HG02970 (cell line): ENCODE results near the gene TBXAS1.
A peak's percentile ranks its signal among the peaks of the same experiment; 100 is the strongest.

Source experiments
- ATAC-seq: cut with Tn5 transposase; IDR thresholded peaks from one replicate; pipeline ENCODE4 v1.9.1; 2021; ENCODE audit warnings: mild to moderate bottlenecking, moderate library complexity, moderate number of reproducible peaks; ENCODE audit not compliant: unreplicated experiment, low FRiP score

Gene TBXAS1

DNA sequence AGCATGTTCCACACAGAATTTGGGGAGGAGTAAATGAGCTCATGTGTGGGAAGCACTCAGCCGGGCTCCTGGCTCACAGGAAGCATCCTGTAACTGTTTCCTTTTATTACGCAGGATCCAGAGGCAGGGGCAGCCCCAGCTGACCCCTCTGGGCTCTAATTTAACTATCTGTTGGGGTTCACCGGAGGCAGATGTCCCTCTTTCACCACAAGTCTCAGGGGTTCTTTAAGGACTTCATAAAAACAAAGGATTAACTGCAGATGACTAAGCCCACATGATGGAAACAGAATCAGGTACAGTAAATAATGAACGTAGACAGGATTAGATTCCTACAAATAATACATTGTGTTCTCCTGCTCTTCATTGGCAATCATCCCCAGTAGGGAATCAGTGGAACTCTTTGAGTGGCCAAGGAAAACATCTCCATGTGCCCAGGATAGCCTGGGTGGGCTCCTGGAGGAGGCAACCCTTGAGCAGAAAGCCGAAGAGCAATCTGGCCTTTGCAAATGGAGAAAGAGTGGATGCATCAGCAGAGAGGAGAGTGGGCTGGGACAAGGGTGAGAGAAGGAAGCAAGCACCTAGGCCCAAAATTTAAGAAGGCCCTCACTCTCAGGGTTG, 24.6 kb downstream of the TBXAS1 start:
- no peak for ATAC-seq

DNA sequence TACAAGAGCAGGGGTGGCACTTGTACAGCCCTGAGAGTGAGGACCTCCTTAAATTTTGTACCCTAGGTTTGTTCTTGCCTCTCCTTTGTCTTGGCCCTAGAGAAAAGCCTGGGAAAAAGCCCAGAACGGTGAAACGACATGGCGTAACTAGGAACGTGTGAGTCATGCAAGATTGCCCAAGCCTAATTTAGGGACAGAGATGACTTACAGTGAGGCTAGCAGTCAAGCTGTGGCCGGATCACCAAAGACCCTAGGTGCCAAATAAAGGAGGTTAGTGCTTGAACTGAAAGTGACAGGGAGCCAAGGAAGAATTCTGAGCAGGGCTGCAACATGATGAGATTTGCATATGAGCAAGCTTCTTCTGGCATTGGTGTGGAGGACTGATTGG, 25.1 kb downstream of the TBXAS1 start:
- ATAC-seq = no peak

DNA sequence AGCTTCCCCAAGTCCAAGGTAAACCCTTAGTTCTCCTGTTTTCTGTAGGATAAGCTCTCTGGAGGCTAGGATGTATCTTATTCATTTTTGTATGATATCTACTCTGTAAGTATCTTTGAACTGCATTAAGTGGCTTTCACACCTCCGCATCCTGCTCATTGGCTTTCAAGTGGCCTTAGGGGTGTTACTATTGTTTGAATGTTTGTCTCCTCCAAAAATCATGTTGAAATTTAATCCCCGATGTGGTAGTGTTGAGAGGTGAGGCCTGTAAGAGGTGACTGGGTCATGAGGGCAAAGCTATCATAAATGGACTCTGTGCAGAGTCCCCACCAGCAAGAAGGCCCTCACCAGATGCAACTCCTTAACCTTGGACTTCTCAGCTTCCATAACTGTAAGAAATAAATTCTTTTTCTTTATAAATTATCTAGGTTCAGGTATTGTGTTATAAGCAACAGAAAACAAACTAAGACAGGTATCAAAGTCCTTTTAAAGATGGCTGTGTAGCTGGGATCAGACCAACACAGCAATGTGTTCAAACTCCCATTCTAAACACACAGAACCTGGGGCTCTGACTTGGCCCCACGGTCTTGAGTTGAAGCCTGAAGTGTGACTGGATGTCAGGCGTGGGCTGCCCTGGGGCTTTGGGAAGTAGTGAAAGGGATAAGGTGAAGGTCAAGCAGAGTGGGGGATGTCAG, 25.9 kb downstream of the TBXAS1 start:
- ATAC-seq = no peak

DNA sequence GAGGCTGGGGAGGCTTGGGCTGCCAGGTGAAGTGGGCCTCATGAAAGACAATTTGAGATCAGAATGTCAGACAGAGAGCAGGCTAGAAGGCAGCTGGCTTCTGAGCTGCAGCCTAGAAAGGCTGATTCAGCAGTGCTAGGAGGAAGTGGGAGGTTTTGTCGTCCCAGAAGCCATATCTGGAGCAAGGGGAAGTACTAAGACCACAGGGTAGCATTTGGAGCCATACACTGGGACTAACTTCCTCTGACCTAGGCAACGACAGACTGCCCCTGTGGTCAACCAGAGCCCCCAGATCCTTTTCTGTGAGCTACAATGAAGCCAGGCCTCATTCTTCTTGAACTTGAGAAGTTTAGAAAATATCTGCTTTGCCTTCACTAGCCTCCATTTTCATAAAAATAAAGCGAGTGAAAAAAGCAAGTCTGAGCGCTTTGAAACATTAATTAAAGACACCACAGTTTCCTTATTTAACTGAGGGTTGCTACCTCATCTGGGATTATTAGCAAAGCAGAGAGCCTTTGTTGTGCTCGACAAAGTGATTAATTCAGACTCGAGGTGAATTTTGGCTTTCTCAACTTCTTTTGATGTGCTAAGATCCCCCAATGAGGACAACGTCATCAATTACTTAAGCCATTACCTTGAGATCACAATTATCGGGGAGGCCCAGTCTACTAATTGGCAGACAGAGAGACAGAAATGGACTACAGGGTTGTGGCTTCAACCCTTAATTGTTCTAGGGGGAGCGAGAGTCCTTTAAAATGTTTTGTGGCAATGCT, 26.6 kb downstream of the TBXAS1 start:
- ATAC-seq = no peak

DNA sequence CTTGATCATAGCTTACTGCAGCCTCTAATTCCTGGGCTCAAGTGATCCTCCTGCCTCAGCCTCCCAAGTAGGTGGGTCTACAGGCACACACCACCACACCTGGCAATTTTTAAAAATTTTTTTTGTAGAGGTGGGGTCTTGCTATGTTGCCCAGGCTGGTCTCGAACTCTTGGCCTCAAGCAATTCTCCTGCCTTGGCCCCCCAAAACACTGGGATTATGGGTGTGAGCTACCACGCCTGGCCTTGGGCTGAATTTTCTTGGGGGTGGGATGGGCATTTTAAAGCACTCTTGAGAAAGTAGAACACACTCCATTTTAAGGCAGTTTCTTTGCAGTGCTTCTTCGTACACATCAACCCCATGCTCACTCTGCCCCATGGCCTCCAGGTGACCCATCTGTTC, 28.7 kb downstream of the TBXAS1 start:
- no peak for ATAC-seq

DNA sequence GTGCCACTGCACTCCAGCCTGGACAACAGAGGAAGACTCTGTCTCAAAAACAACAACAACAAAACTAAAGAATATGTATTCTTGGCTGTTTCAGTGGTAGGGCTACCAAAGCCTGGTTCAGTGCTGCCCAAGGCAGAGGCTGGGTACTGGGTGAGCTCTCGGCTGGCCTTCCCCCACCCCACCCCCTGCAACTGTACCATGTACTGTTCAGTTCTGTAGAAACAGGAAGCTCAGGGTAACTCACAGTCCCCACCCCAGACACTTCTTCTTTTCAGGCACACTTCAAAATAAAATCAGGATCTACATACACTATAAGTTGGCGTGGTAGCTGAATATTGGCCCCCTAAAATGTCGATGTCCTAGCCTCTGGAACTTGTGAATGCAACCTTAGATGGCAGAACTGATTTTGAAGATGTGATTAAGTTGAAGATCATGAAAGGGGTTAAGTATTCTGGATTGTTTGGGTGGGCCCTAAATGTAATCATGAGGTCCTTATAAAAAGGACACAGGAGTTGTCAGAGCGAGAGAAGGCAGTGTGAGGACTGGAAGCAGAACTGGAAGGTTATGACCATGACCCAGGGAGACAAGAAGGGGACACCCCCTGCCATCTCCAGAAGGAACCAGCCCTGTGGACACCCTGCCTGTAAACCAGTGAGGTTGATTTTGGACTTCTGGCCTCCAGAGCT, 31.2 kb downstream of the TBXAS1 start:
- no peak for ATAC-seq

DNA sequence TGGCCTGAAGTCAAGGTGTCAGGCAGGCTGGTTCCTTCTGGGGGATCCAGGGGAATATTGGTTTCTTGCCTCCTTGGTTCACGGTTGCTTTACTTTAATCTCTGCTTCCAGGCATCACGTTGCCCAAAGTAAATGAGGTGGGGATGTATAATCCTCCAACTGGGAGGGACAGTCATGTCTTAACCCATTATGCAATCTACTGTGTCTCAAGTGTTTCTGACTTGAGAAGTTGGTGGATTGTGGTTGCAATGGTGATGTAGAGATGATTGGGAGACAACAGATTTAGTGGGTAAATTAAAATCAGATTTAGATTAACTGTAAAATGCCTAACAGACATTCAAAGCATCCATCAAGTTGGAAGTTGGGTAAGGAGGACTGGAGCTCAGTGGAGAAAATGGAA, 32.7 kb downstream of the TBXAS1 start:
- no peak for ATAC-seq

DNA sequence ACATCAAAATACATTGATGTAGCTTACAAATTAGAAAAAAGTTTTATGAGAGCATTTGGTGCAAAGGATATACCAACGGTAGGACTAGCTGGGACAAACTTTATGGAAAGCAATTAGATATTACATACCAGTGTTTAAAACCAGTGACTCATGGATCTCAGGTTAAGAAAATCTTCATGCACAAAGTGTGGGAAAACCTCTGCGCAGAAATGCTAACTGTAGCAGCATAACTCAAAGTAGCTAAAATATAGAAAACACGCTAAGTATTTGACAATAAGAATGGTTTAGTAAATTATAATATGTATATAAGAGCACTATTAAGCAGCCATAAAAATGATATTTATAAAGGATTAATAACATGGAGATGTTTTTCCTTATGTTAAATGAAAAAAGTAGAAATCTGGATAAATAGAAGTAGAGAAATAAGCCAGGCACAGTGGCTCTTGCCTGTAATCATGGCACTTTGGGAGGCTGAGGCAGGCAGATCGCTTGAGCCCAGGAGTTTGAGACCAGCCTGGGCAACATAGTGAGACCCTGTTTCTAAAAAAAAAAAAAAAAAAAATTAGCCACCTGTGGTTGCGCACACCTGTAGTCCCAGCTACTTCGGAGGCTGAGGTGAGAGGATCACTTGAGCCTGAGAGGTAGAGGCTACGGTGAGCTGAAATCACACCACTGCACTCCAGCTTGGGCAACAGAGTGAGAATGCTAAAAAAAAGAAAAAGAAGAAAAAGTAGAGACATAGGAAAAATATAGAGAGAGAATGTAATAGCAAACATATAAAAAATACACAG, 37.2 kb downstream of the TBXAS1 start:
- no peak for ATAC-seq

DNA sequence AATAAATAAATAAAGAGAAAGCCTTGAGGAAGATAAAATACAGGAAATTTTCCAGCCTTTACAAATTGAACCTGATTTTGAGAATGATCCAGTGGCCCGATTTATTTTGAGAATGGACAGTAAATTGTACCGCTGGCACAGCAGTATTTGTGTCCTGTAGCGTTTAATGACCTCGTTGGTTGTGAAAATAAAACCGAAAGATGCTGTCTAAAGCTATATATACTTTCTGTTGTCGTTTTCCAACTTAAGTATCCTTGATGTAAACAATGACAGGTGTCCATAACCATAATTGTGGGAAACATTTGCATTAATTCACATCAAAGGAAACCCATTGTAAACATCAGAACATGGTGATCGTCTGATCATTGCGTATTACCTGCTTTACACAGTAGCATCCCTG, 38.8 kb downstream of the TBXAS1 start:
- ATAC-seq = no peak

DNA sequence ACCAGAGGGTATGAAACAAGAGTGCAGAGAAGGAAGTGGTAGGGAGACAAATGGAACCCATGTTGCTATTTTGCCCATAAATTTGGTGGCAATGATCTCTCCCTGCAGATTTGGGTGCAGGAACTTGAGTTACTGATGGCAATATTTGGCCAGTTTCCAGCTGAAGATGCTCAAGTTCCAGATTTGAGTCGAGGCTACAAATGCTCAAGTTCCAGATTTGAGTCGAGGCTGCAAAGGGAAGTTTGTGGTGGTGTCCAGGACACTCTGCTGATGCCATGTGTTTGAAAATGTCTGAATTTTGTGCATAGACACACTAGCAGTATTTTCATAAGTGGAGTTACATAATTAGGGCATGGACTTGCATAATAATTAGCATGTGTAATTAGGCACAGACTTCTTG, 40.8 kb downstream of the TBXAS1 start:
- ATAC-seq = no peak

DNA sequence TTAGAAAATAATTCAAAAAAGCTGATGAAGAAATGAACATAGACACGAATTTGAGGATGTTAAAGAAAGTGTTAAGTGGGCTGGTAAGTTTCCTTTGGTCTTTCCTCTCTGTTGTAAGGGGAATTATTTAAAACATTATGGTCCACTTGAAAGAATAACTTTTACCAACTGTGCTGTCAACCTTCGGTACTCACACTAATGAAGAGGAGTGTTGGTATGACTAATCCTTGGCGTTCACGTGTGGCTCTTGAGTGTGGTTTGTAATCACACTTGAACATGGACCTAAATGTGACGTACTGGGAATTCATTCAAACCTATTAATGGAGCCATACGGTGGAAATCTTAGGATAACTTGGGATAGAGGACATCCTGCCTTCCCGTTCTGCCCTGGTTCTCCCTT, 41.3 kb downstream of the TBXAS1 start:
- no peak for ATAC-seq

DNA sequence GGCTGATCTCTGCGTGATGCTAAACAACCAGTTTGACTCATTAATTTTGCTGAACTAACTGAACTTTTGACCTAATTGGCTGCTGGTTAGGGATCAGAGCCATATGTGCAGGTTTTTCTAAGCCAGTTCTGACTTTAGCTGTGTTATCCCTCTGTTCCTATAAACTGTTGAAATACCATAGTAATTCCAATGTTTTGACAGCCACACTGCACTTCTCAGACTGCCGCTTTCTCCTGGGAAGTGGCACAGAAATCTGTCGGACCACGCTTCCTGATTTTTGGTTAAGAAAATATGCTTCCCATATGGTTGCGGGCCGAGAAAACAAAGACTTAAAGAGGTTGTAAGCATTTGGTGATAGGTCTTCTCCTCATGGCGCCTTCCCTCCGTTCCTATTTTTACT, 42.3 kb downstream of the TBXAS1 start:
- no peak for ATAC-seq

DNA sequence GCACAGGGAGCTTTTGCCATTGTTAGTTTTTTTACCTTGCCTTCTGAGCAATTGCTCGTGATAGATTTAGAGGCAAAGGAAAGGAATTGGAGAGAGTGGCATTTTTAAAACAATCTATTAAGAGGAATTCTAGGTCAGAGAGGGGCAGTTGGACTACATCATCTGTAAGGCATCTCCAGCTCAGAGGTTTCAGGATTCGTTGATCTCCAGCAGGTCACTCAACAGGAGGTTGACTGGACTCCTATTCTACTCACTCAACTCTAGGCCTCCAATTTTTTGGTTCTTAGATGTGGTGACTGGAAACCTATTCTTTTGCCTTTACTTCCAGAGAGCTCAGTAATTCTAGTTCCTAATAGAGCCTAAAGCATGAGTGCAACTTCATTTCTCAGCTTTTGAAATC, 42.8 kb downstream of the TBXAS1 start:
- no peak for ATAC-seq

DNA sequence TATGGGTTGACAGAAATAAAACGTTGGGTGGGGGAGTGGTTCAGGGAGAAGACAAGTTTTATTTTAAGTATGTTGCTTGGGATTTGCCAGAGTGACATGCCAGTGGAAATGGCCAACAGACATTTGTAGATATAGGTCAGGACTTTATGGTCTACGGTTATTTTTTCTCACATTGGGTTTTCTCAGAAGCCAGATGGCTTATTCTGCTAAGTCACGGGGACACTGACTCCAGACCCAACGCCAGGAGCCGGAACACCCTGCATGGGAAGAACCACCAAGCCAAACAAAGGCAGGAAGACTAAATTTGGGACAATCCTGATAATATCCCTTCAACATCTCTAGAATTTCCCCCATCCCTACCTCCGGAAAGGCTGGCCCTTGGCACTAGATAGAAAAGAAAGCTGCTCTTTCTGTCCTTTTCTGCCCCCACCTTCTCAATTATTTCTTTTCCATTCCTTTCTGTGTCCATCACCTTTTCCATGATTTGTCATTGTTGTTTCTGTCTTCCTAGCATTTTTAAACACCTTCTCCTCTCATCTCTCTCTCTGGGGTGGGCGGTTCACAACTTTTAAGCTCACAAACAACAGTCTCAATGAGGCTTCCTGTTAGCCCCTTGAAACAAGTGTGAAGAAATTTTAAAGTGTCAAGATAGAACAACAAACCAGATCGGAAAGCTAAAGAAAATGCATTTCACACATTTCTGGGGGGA, 44.7 kb downstream of the TBXAS1 start:
- ATAC-seq = no peak

DNA sequence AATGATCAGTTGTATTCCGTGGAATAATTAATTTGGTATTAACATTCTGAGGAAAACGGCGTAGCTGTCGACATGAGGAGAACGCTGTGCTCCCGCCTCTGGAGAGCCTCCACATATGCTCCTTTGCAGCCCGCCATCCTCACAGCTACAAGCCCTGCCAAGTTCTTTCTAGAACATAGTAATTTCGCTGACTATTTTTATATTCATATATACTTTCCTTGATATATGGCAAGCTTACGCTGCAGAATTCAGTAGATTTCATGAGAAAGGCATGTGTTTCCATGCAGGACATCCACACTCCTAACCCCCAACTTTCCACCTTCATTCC, 45.2 kb downstream of the TBXAS1 start:
- ATAC-seq = no peak

DNA sequence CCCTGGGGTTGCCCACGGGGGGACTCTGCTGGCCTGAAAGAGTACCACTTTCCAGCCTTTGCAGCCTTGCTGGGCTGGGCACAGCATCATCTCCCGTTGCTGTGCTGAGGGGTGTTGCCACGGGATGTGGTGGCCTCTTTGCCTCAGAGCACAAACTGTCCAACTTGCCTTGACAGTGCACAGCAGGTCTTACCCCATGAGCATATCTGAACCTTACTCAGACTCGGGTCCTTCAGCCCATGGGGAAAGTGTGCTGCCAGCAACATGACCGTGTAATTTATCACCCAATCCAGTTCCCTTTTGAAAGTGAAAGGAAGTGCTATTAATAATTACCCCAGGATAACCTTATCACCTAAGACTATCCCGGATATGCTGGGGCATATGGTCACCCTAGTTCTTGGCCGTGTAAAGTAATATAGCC, 46.8 kb downstream of the TBXAS1 start:
- ATAC-seq = peak; percentile 88

DNA sequence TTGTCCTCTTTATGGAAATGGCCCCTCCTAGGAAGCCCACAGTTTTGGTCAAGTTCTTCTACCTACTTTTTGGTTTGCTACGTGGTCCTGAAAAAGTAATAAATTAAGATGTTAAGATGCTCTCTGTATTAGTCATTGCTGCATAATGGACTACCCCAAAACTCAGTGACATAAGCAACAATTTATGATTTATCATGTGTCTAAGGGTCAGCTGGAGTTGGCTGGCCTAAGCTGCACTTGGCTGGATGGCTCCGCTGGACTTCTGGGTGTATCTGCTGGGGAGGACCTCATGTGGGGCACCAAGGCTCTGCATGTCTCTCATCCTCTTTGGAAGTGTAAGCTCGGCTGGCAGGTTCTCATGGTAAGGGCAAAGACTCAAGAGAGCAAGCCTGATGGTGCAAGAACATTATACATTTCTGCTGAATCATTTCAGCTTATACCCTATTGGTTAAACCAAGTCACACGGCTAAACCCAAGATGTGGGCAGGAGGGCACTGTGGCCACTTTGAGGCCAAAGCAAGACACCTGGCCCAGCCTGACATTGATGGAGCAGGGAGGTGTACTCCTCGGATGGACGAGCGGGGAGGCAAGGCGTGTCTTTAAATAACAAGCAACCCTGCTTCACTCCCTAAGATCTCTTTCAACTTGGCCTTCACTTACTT, 47.7 kb downstream of the TBXAS1 start:
- no peak for ATAC-seq

DNA sequence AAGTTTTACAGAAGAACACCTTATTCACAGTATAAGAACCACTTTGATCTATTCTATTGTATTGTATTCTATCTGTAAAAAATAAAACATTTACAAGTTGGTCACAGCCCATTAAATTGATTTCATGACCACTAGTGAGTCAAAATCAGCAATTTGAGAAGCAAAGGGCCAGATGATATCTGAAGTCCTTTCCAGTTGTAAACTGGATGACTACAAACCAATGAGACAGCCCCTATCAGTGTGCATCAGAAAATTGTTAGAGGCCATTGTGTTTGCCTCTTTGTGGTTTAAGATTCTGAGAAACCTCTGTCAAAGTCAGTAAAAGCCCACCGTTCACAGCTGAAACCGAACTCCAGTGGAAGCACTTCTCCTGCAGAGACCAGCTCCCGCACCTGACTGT, 54.8 kb downstream of the TBXAS1 start:
- ATAC-seq = no peak

DNA sequence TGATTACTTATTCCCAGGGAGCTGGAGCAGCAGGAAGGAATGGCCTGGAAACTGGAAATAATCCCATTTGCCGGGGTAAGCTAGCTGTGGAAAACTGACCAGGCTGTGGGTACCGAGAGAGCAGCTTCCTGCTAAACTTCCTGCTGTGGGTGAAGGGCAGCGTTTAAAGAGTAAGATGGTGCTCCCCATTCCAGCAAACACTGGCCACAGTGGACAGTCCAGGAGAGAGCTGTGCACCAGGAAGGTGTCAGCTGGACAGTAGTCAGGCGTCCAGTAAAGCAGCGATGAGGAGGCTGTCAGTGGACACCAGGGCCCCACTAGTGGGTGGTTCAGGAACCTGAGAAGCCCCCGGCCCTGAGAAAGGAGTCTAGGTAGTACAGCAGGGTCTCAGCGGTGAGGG, 55.4 kb downstream of the TBXAS1 start:
- no peak for ATAC-seq
